ENCODE results near the gene ZNF740.

DNA sequence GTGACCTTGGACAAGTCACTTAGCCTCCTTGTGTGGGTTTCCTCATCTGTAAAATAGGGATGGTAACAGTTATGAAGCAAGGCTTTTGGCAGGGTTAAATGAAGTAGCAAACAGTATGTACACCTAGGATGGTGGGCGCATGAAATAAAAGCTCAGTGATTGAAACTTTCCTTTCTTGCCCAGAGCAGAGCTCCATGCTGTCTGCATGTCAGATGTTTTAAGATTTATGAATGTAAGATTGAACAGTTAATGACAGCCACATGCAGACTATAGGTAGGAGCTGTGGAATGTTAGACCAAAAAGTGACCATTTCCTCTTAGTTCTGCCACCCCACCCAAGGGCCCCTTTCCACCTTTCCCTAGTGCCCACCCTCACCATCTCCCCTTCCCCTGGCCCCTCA lies 14.5 kb downstream of the ZNF740 start:
- TF ChIP-seq TAF1 (IDR thresholded peaks at IDR 0.05; ENCODE audit: borderline replicate concordance, low read depth, low read length): no peak
- TF ChIP-seq POLR2AphosphoS5 (IDR thresholded peaks at IDR 0.05; ENCODE audit: low read depth, low read length): no peak
- no peak for TF ChIP-seq POLR2A (IDR thresholded peaks at IDR 0.05; ENCODE audit: low read depth, low read length)

Data from GM12892 (cell line).